ENCODE measurements around the gene MPST. TPM values are rescaled to one million over a fixed set of nuclear protein-coding genes. Genes with fewer than 3 reads are reported as not detected.

Gene MPST
- total RNA-seq, 1 donor, result 20.7 TPM

DNA sequence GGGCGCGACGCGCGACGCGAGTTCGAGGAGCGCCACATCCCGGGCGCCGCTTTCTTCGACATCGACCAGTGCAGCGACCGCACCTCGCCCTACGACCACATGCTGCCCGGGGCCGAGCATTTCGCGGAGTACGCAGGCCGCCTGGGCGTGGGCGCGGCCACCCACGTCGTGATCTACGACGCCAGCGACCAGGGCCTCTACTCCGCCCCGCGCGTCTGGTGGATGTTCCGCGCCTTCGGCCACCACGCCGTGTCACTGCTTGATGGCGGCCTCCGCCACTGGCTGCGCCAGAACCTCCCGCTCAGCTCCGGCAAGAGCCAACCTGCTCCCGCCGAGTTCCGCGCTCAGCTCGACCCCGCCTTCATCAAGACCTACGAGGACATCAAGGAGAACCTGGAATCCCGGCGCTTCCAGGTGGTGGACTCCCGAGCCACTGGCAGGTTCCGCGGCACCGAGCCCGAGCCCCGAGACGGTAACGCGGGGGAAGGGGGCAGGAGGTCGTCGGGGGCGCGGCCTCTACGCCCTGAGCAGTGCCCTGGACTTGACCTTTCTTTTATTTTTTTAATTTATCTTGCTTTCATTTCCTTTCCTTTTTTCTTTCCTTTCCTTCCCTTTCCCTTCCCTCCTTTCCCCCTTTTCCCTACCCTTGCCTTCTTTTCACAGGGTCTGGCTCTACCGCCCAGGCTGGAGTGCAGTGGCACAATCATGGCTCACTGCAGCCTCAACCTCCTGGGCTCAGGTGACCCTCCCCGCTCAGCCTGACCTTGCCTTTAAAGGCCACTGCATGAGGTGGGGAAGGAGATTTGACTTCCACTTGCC, 5.0 kb downstream of the MPST start:
- no peaks in the 10 kb centered on the region for H3K27me3 ChIP-seq (ENCODE audit: insufficient read depth, low read length)
- no peak overlapping the region for H3K4me3 ChIP-seq (ENCODE audit: low read length)
- H3K9me3 ChIP-seq (ENCODE audit: low read depth, low read length), result no peaks in the 10 kb centered on the region
- H3K4me1 ChIP-seq (ENCODE audit: insufficient read depth, low read length), result peaks cover 8% of the 10 kb centered on the region

DNA sequence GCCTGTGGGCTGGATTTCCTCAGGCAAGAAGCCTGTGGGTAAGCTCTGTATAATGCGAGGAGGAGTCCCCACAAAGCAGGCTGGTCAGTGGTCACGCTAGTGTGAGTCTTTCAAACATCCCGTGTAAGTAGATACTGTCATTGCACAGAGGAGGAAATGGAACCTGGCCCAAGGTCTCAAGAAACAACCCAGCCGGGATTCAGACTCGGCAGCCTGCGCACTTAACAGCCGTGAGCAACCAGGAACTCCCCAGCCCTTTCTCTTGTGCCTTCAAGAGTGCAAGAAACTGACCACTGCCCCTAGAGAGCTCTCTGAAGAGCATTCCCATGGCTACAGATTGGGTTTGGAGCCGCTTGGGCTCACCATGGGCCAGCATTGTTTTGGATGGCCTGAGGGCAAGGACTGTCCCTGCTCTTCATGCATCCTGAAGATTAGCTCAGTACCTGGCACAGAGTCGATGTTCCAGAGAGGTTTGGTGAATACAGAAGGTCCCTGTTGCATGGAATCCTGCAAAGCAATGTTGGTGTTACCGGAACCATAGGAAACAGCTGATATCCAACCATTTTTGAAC, 6.0 kb downstream of the MPST start:
- H3K27me3 ChIP-seq (ENCODE audit: insufficient read depth, low read length), result no peaks in the 10 kb centered on the region
- H3K4me1 ChIP-seq (ENCODE audit: insufficient read depth, low read length), result peaks cover under 1% of the 10 kb centered on the region
- no peaks in the 10 kb centered on the region for H3K9me3 ChIP-seq (ENCODE audit: low read depth, low read length)
- H3K4me3 ChIP-seq (ENCODE audit: low read length), result no peak overlapping the region

DNA sequence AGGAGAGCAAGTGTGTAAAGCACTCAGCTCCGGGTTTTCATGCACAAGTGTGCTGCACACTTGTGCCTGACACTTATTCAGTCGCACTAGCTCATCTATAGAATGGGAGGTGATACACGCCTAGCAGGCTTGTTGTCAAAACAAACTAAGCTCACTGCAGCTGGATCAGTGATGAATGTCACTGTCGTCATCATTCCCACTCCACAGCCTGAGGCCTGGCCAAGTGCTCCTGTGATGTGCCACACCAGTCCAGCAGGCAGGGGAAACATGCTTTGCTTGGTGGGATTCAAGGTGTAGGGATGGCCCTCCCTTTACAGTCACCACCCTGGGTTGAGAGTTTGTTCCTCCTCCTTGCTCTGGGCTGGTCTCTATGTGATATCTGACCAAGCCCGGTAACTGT, 6.8 kb downstream of the MPST start:
- Histone ChIP-seq H3K27me3 (ENCODE audit: insufficient read depth, low read length) (no peaks in the 10 kb centered on the region), H3K4me3 (ENCODE audit: low read length) (no peak overlapping the region), H3K4me1 (ENCODE audit: insufficient read depth, low read length) (no peaks in the 10 kb centered on the region), H3K9me3 (ENCODE audit: low read depth, low read length) (no peaks in the 10 kb centered on the region)

DNA sequence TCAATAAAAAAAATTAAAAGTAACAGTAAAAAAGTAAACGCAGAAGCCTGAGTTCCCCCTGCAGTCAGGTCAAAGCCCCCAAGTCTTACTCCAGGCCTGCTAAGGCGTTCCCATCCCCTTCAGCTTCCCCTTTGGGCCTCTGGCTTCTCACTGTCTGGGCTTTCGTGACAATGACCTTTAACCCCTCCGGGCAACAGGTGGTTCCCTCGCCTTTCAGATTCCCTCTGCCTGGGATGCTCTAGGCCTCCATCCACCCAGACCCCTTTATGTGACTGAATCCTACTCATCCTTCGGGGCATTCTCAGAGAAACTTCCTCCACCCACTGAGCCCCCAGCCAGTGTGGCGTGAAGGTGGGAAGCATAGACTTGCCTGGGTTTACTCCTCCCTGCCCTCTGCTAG, 8.0 kb downstream of the MPST start:
- H3K4me1 ChIP-seq (ENCODE audit: insufficient read depth, low read length), result peaks cover 5% of the 10 kb centered on the region
- no peaks in the 10 kb centered on the region for H3K9me3 ChIP-seq (ENCODE audit: low read depth, low read length)
- H3K4me3 ChIP-seq (ENCODE audit: low read length), result no peak overlapping the region
- no peaks in the 10 kb centered on the region for H3K27me3 ChIP-seq (ENCODE audit: insufficient read depth, low read length)

DNA sequence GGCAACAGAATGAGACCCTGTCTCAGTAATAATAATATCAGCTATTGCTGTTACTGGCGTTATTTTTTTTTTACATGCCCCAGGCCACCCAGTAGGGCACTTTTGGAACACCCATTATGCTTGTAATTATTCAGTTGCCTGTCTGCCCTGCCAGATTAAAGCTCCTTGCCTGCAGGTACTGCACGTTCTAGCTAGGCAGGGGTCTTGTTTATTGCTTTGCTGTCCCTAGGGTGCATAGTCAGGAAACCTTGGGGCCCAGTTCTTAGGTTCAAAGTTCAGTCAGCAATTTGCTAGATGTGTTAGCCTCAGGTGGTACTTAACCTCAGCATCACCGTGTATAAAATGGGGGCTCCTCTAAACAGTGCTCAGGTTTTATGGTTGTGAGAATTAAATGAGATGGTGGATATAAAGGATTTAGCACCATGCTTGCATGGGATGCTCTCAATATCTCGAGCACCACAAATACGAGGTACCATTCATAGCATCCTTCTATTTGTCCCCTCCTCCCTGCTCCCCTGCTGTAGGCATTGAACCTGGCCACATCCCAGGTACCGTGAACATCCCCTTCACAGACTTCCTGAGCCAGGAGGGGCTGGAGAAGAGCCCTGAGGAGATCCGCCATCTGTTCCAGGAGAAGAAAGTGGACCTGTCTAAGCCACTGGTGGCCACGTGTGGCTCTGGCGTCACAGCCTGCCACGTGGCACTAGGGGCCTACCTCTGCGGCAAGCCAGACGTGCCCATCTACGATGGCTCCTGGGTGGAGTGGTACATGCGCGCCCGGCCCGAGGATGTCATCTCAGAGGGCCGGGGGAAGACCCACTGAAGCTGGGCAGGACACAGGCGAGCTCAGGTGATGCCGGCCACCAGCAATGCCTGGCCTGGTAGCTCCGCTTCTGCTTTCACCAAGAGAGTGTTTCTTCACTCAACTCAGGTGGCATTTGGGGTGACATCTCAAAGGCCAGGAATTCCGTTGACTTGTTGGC, 9.4 kb downstream of the MPST start:
- Histone ChIP-seq H3K4me3 (ENCODE audit: low read length) (no peak overlapping the region), H3K4me1 (ENCODE audit: insufficient read depth, low read length) (peaks cover 15% of the 10 kb centered on the region), H3K9me3 (ENCODE audit: low read depth, low read length) (no peaks in the 10 kb centered on the region)

DNA sequence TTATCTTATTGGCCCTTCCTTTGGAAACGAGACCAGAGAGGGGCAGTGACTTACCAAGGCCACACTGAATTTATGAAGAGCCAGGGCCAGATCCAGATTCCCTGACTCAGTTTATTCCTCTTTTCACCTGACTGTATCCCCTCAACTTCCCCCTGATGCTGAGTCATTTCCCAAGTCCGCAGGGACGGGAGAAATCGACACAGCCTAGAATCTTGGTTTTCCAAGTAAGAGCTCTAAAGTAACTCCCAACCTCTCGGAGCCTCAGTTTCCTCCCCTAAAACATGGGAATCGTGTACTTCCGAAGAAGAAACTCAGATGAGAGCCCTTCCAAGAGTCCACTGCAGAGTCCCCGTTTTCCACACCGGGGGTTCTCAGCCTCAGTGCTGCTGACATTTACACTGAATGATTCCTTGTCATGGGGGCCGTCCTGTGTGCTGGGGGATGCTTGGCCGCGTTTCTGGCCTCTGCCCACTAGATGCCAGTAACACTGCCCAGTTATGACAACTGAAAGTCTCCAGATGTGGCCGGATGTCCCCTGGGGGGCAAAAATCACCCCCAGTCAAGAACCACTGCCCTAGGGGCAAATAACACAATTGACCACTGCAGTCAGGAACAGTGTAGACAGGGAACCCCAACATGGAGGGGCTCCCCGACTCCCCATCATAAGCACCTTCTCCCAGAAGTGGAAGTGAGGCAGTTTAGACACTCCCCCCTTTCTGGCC, 11.2 kb downstream of the MPST start:
- Histone ChIP-seq H3K9me3 (ENCODE audit: low read depth, low read length) (no peaks in the 10 kb centered on the region), H3K4me1 (ENCODE audit: insufficient read depth, low read length) (peaks cover 15% of the 10 kb centered on the region), H3K4me3 (ENCODE audit: low read length) (no peak overlapping the region), H3K27me3 (ENCODE audit: insufficient read depth, low read length) (no peaks in the 10 kb centered on the region)

More for the DNA sequence above, 9.4 kb downstream of the MPST start:
- no peaks in the 10 kb centered on the region for H3K27me3 ChIP-seq (ENCODE audit: insufficient read depth, low read length)

DNA sequence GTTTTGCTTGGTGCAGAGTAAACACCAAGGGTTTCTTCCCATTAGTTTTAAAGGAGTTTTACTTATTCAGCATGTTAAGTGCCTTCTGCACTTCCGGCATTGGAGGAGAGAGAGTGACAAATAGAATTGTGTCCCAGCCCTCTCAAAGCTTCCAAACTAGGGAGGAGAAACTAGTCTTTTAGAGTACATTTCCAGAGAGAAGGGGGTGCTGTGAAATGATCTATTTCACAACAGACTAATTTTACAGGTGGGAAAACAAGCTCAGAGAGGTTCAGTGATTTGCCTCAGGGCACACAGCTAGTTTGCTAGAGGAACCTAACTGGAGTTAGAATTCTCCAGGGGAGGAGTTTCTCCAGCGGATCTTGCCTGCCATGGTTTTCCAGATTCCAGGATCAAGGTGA, 12.6 kb downstream of the MPST start:
- Histone ChIP-seq H3K4me1 (ENCODE audit: insufficient read depth, low read length) (peaks cover 15% of the 10 kb centered on the region), H3K27me3 (ENCODE audit: insufficient read depth, low read length) (no peaks in the 10 kb centered on the region), H3K9me3 (ENCODE audit: low read depth, low read length) (no peaks in the 10 kb centered on the region), H3K4me3 (ENCODE audit: low read length) (no peak overlapping the region)

DNA sequence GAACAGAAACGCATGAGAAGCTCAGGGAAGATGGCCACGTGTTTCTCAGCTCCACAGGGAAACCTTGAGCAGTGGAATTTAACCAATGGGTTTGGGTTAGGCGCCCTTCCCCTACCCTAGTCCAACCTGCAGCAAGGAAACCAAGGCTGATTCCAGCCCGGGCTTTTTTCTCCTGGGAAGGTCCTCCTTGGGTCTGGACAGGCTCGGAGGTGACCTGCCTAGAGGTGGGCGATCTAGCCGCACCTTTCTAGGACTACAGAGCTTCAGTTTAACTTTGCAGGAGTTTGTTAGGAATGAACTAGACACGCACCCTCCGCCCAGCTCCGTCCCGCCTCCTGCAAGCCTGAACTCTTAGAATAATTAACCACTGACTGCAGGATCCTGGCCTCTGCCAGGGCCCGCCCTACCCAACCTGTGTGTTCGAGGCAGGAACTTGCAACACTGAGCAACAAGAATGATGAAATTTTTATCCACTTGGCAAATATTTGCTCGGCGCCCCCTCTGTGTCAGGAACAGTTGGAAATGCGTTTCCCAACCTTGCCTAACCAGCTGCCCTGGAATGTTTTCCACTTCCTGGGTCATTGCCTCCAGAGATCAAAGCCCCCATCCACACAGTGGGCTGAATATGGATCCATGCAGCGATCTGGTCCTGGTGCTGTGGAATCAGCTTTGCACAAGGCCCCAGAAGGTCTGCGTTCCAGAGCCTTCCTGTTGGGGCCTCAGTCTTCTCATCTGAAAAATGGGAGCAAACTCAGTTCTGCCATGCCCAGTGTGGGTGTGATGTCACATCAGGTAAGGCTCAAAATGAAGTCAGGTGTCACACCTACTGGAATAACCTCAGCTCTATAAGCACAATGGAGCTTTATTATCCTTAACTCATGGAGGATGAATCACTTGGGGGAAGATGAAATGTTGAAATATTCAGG, 13.3 kb downstream of the MPST start:
- peaks cover 15% of the 10 kb centered on the region for H3K4me1 ChIP-seq (ENCODE audit: insufficient read depth, low read length)
- no peak overlapping the region for H3K4me3 ChIP-seq (ENCODE audit: low read length)
- no peaks in the 10 kb centered on the region for H3K9me3 ChIP-seq (ENCODE audit: low read depth, low read length)
- H3K27me3 ChIP-seq (ENCODE audit: insufficient read depth, low read length), result no peaks in the 10 kb centered on the region

DNA sequence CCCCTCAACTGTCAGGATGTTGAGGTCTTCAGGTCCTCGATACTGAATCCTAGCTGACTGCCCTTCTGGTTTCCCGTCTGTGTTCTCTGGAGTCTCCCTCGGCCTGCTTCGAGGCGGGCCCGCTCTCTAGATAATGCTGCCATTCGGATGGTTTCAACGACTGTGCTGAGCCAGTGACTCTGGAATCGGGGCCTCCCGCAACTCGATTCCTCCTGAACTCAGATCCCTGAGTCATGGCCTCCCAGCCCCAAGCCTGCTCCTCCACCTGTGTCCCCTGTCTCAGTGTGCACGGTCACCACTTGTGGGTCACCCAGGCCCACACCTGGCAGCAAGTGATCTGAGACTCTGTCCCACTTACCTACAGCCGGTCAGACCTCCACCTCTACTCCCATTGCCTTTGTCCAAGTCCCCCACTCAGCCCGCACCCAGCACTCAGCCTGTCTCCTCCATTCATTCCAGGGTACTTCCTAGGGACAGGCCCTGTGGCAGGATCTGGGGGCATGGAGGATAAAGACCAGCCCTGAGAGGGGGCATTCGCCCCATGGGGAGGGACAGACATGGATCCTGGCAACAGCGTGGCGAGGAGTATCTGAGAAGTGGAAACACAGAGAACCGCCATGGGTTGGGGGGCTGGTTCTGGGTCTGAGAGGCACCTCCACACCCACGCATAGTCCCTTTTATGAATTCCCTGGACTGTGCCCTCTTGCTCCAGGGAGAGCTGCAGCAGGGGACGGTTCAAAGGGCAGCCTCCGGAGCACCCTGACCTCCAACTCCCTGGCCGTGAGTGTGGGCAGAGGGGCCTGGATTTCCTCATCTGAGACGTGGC, 14.3 kb downstream of the MPST start:
- Histone ChIP-seq H3K4me3 (ENCODE audit: low read length) (no peak overlapping the region), H3K4me1 (ENCODE audit: insufficient read depth, low read length) (peaks cover 15% of the 10 kb centered on the region), H3K9me3 (ENCODE audit: low read depth, low read length) (no peaks in the 10 kb centered on the region), H3K27me3 (ENCODE audit: insufficient read depth, low read length) (no peaks in the 10 kb centered on the region)

DNA sequence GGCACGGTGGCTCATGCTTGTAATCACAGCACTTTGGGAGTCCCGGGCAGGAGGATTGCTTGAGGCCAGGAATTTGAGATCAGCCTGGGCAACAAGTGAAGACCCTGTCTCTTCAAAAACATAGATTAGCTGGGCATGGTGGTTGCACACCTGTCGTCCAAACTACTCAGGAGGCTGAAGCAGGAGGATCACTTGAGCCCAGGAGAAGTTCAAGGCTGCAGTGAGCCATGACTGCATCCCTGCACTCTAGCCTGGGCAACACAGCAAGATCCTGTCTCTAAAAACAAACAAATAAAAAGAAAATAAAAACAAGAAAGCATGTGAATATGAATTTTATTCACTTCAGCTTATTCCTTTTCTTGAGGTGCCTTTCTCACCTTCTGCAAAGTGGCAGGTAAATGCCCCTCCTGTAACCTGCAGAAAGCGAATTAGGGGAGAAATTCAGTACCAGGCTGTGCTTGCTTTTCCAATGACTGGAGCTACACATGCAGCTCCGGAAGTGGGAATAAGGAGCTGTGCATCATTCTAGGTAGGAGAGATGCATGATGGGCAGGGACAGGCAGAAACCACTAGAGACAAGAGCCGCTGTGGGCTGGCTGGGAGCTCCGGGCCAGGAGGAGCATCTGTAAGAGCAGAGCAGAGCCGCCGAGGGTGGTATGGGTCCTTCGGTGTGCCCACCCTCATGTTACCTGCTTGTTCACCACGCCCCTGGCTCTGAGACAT, 17.3 kb downstream of the MPST start:
- H3K9me3 ChIP-seq (ENCODE audit: low read depth, low read length), result no peaks in the 10 kb centered on the region
- peaks cover 15% of the 10 kb centered on the region for H3K4me1 ChIP-seq (ENCODE audit: insufficient read depth, low read length)
- no peaks in the 10 kb centered on the region for H3K27me3 ChIP-seq (ENCODE audit: insufficient read depth, low read length)
- H3K4me3 ChIP-seq (ENCODE audit: low read length), result no peak overlapping the region

DNA sequence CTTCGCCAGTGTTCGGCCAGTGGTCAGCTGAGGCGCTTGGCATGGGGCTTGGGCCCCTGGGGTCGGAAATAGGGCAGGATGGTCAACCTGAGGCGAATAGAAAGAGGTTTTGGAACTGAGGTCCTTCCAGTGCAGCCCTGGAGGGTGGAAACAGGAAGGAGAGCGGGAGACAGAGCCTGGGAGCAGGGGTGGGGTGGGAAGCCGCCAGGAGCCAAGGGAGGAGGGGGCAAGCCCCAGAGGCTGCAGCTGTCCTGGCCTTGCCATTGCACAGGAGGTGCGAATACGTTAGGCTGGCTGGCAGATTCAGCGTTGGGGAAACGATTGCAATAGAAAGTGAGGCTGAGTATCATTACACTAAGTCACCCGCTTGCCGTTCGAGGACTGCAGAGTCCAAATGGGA, 18.1 kb downstream of the MPST start:
- peaks cover 9% of the 10 kb centered on the region for H3K4me1 ChIP-seq (ENCODE audit: insufficient read depth, low read length)
- no peak overlapping the region for H3K4me3 ChIP-seq (ENCODE audit: low read length)
- H3K27me3 ChIP-seq (ENCODE audit: insufficient read depth, low read length), result no peaks in the 10 kb centered on the region
- H3K9me3 ChIP-seq (ENCODE audit: low read depth, low read length), result no peaks in the 10 kb centered on the region

DNA sequence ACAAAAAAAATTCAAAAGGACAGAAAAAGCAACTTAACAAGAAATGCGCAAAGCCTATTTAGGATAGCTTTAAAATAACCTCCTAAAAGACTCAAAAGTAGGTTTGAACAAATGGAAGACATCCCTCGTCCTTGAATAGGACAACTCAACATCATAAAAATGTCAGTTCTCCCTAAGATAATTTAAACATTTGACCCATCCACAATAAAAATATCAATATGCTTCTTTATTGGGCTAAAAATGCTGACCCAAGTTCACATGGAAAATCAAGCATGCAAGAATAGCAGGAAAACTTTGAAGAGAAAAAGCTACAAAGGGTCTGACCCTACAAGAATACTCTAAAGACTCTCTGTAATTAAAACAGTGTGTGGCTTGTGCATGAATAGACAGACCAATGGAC, 19.9 kb downstream of the MPST start:
- Histone ChIP-seq H3K9me3 (ENCODE audit: low read depth, low read length) (no peaks in the 10 kb centered on the region), H3K4me1 (ENCODE audit: insufficient read depth, low read length) (no peaks in the 10 kb centered on the region), H3K27me3 (ENCODE audit: insufficient read depth, low read length) (no peaks in the 10 kb centered on the region), H3K4me3 (ENCODE audit: low read length) (no peak overlapping the region)
